ENCODE results near the gene PARP12. TPM values are rescaled to one million over a fixed set of nuclear protein-coding genes. Genes with fewer than 3 reads are reported as not detected.
A peak's percentile ranks its signal among the peaks of the same experiment; 100 is the strongest.

Gene PARP12
- total and polyA plus RNA-seq, 2 of the 13 experiments (the other 11 are each of a cell fraction or from before 2014, with no cell fraction given): 15.5 to 35.2 TPM

DNA sequence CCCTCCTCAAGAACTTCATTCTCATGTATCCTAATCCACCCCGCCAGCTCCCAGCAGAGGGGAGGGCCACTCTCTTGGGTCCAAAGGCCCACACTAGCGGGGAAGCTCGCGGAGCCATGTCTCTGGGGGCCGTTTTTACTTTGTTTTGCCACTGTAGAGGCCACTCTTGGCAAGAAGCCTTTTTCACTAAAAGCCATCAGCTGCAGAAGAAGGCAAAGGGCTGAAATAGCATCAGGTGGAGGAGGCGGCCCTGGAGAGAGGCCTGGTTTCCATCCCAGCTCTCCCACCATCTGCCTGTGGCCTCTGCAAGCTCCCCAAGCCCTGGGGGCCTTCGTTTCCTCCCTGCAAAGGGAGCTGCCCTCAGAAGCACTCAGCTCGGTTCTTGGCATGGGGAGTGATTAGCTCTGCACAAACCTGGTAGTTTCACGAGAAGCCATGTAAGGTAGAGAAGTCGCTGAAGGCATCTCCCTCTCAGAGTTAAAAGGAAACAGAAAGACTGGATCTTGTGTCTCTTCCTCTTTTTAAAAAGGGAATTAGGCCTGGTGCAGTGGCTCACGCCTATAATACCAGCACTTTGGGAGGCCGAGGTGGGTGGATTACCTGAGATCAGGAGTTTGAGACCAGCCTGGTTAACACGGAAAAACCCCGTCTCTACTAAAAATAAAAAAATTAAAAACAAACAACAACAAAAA is 70.3 kb downstream of the PARP12 start:
- ChIA-PET POLR2A (no interaction called here), CTCF (ENCODE audit: low intra/inter-chr PET ratio, low total read pairs) (no interaction called here)
- WGBS (ENCODE audit: low lambda C conversion rate): 31% methylated on average over 11 of the region's 14 CpGs
- TF ChIP-seq ZNF839 (CRISPR knock-in tag; IDR thresholded peaks at IDR 0.05; ENCODE audit: borderline replicate concordance): no peak
- TF ChIP-seq, protein P1, sequence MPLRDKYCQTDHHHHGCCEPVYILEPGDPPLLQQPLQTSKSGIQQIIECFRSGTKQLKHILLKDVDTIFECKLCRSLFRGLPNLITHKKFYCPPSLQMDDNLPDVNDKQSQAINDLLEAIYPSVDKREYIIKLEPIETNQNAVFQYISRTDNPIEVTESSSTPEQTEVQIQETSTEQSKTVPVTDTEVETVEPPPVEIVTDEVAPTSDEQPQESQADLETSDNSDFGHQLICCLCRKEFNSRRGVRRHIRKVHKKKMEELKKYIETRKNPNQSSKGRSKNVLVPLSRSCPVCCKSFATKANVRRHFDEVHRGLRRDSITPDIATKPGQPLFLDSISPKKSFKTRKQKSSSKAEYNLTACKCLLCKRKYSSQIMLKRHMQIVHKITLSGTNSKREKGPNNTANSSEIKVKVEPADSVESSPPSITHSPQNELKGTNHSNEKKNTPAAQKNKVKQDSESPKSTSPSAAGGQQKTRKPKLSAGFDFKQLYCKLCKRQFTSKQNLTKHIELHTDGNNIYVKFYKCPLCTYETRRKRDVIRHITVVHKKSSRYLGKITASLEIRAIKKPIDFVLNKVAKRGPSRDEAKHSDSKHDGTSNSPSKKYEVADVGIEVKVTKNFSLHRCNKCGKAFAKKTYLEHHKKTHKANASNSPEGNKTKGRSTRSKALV (CRISPR knock-in tag; IDR thresholded peaks at IDR 0.05): no peak
- no peak for TF ChIP-seq EZH2 (conservative IDR thresholded peaks at IDR 0.05; ENCODE audit: low read depth, low read length)
- TF ChIP-seq, protein P2, sequence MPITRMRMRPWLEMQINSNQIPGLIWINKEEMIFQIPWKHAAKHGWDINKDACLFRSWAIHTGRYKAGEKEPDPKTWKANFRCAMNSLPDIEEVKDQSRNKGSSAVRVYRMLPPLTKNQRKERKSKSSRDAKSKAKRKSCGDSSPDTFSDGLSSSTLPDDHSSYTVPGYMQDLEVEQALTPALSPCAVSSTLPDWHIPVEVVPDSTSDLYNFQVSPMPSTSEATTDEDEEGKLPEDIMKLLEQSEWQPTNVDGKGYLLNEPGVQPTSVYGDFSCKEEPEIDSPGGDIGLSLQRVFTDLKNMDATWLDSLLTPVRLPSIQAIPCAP (CRISPR knock-in tag; IDR thresholded peaks at IDR 0.05; ENCODE audit: low read depth): no peak
- TF ChIP-seq, protein P3, sequence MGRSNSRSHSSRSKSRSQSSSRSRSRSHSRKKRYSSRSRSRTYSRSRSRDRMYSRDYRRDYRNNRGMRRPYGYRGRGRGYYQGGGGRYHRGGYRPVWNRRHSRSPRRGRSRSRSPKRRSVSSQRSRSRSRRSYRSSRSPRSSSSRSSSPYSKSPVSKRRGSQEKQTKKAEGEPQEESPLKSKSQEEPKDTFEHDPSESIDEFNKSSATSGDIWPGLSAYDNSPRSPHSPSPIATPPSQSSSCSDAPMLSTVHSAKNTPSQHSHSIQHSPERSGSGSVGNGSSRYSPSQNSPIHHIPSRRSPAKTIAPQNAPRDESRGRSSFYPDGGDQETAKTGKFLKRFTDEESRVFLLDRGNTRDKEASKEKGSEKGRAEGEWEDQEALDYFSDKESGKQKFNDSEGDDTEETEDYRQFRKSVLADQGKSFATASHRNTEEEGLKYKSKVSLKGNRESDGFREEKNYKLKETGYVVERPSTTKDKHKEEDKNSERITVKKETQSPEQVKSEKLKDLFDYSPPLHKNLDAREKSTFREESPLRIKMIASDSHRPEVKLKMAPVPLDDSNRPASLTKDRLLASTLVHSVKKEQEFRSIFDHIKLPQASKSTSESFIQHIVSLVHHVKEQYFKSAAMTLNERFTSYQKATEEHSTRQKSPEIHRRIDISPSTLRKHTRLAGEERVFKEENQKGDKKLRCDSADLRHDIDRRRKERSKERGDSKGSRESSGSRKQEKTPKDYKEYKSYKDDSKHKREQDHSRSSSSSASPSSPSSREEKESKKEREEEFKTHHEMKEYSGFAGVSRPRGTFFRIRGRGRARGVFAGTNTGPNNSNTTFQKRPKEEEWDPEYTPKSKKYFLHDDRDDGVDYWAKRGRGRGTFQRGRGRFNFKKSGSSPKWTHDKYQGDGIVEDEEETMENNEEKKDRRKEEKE (IDR thresholded peaks at IDR 0.05): no peak
- TF ChIP-seq, protein P4, sequence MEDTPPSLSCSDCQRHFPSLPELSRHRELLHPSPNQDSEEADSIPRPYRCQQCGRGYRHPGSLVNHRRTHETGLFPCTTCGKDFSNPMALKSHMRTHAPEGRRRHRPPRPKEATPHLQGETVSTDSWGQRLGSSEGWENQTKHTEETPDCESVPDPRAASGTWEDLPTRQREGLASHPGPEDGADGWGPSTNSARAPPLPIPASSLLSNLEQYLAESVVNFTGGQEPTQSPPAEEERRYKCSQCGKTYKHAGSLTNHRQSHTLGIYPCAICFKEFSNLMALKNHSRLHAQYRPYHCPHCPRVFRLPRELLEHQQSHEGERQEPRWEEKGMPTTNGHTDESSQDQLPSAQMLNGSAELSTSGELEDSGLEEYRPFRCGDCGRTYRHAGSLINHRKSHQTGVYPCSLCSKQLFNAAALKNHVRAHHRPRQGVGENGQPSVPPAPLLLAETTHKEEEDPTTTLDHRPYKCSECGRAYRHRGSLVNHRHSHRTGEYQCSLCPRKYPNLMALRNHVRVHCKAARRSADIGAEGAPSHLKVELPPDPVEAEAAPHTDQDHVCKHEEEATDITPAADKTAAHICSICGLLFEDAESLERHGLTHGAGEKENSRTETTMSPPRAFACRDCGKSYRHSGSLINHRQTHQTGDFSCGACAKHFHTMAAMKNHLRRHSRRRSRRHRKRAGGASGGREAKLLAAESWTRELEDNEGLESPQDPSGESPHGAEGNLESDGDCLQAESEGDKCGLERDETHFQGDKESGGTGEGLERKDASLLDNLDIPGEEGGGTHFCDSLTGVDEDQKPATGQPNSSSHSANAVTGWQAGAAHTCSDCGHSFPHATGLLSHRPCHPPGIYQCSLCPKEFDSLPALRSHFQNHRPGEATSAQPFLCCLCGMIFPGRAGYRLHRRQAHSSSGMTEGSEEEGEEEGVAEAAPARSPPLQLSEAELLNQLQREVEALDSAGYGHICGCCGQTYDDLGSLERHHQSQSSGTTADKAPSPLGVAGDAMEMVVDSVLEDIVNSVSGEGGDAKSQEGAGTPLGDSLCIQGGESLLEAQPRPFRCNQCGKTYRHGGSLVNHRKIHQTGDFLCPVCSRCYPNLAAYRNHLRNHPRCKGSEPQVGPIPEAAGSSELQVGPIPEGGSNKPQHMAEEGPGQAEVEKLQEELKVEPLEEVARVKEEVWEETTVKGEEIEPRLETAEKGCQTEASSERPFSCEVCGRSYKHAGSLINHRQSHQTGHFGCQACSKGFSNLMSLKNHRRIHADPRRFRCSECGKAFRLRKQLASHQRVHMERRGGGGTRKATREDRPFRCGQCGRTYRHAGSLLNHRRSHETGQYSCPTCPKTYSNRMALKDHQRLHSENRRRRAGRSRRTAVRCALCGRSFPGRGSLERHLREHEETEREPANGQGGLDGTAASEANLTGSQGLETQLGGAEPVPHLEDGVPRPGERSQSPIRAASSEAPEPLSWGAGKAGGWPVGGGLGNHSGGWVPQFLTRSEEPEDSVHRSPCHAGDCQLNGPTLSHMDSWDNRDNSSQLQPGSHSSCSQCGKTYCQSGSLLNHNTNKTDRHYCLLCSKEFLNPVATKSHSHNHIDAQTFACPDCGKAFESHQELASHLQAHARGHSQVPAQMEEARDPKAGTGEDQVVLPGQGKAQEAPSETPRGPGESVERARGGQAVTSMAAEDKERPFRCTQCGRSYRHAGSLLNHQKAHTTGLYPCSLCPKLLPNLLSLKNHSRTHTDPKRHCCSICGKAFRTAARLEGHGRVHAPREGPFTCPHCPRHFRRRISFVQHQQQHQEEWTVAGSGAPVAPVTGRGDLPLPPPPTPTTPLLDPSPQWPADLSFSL (CRISPR knock-in tag; IDR thresholded peaks at IDR 0.05): no peak
- TF ChIP-seq ZNF549 (CRISPR knock-in tag; IDR thresholded peaks at IDR 0.05): no peak

More for the DNA sequence above, 70.3 kb downstream of the PARP12 start:
- Histone ChIP-seq H3K27me3 (ENCODE audit: control insufficient read depth in 1 of 2, insufficient read depth in 2 of 2, low read length in 2 of 2) (peaks cover 0 to 26% of the 10 kb centered on the region in 2 experiments; a peak in 4 of 5 replicates), H3K9me3 (ENCODE audit: low read length) (no peaks in the 10 kb centered on the region), H2AFZ (ENCODE audit: low read length) (no peak overlapping the region), H4K20me1 (ENCODE audit: insufficient read depth, low read length) (no peaks in the 10 kb centered on the region), H3K36me3 (replicated peaks in 1 of 2; ENCODE audit: control insufficient read depth in 1 of 2, insufficient read depth in 2 of 2, low read length in 2 of 2) (no peaks in the 10 kb centered on the region), H3K4me2 (ENCODE audit: low read depth, low read length) (peak overlapping the region; percentile 73), H3K4me3 (replicated peaks in 1 of 3; ENCODE audit: insufficient read depth in 1 of 3, low read depth in 2 of 3, low read length in 3 of 3) (peak overlapping the region in 2 of 3 experiments; percentile 35 to 56; a peak in 3 of 6 replicates), H3K9ac (ENCODE audit: insufficient read depth, low read depth, low read length) (0 out of 2 replicates have a peak overlapping the region, but pooled peaks have one; percentile 12), H3K4me1 (ENCODE audit: insufficient read depth, low read length) (peaks cover 55% of the 10 kb centered on the region), H3K79me2 (ENCODE audit: insufficient read depth, low read length) (no peaks in the 10 kb centered on the region), H3K27ac (ENCODE audit: extremely low read length, insufficient read depth, low read length) (no peak overlapping the region)
- FAIRE-seq: no peak
- intact Hi-C loops (cut with micrococcal nuclease; ENCODE audit: unreplicated experiment): no loop called here
- peak; percentile 62 for ATAC-seq
- no peak for DNase-seq (ENCODE audit: low spot score)
- in situ Hi-C loops (cut with HindIII; ENCODE audit: extremely low pct_ligation_motif_present, low pct_unique_long_range_greater_than_20kb): no loop called here
- BruUV-seq (replicated peaks): no TSS peak
